ENCODE data around the gene RBPMS2.
"Not testable (repeated sequence)": the region's sequence is repeated elsewhere in the genome, so short reads cannot be mapped to it uniquely, and the experiment has no call there.

Gene RBPMS2

GRCh38 chr15:64754663-64755426 is 20.5 kb downstream of the RBPMS2 start:
- no peak for DNase-seq (ENCODE audit: low read depth in 2 of 2)

- no peak for DNase-seq (ENCODE audit: low read depth in 2 of 2)
Measured at GRCh38 chr15:64753480-64754185, 21.8 kb downstream of the RBPMS2 start.

GRCh38 chr15:64751464-64751863 is 23.9 kb downstream of the RBPMS2 start:
- DNase-seq (ENCODE audit: low read depth in 2 of 2) = no peak

GRCh38 chr15:64749999-64750657 is 25.3 kb downstream of the RBPMS2 start:
- no peak for DNase-seq (ENCODE audit: low read depth in 2 of 2)

- peak in 1 of 2 experiments; percentile 6 for DNase-seq (ENCODE audit: low read depth in 2 of 2)
Measured at GRCh38 chr15:64749167-64749566, 26.2 kb downstream of the RBPMS2 start.

- no peak for DNase-seq (ENCODE audit: low read depth in 2 of 2)
Measured at GRCh38 chr15:64748251-64748650, 27.1 kb downstream of the RBPMS2 start.

GRCh38 chr15:64747578-64747977 is 27.8 kb downstream of the RBPMS2 start:
- DNase-seq (ENCODE audit: low read depth in 2 of 2) = no peak

- no peak for DNase-seq (ENCODE audit: low read depth in 2 of 2)
Measured at GRCh38 chr15:64746921-64747320, 28.5 kb downstream of the RBPMS2 start.

GRCh38 chr15:64746356-64746755 is 29.0 kb downstream of the RBPMS2 start:
- no peak for DNase-seq (ENCODE audit: low read depth in 2 of 2)

GRCh38 chr15:64743691-64744090 is 31.7 kb downstream of the RBPMS2 start:
- no peak for DNase-seq (ENCODE audit: low read depth in 2 of 2)

GRCh38 chr15:64742921-64743320 is 32.5 kb downstream of the RBPMS2 start:
- no peak for DNase-seq (ENCODE audit: low read depth in 2 of 2)

GRCh38 chr15:64742385-64742784 is 33.0 kb downstream of the RBPMS2 start:
- no peak for DNase-seq (ENCODE audit: low read depth in 2 of 2)

GRCh38 chr15:64741708-64742107 is 33.7 kb downstream of the RBPMS2 start:
- not testable (repeated sequence) for DNase-seq (ENCODE audit: low read depth in 2 of 2)

- no peak for DNase-seq (ENCODE audit: low read depth in 2 of 2)
Measured at GRCh38 chr15:64740311-64741170, 34.8 kb downstream of the RBPMS2 start.

- no peak for DNase-seq (ENCODE audit: low read depth in 2 of 2)
Measured at GRCh38 chr15:64739577-64740143, 35.7 kb downstream of the RBPMS2 start.

- DNase-seq (ENCODE audit: low read depth in 2 of 2) = no peak
Measured at GRCh38 chr15:64739156-64739555, 36.2 kb downstream of the RBPMS2 start.

- no peak for DNase-seq (ENCODE audit: low read depth in 2 of 2)
Measured at GRCh38 chr15:64738226-64739095, 36.9 kb downstream of the RBPMS2 start.

- no peak for DNase-seq (ENCODE audit: low read depth in 2 of 2)
Measured at GRCh38 chr15:64732156-64732860, 43.1 kb downstream of the RBPMS2 start.

GRCh38 chr15:64731805-64732151 is 43.6 kb downstream of the RBPMS2 start:
- DNase-seq (ENCODE audit: low read depth in 2 of 2) = no peak

Data from fibroblast of skin of left quadriceps (primary cell).